SJCRH30 (cell line): ENCODE data around the gene AKAP12. TPM values are rescaled to one million over a fixed set of nuclear protein-coding genes. Genes with fewer than 3 reads are reported as not detected.
"Not testable (repeated sequence)": the region's sequence is repeated elsewhere in the genome, so short reads cannot be mapped to it uniquely, and the experiment has no call there.

Source experiments
- DNase-seq, 2 experiments: peaks; one replicate each; pipeline ENCODE4 v3.0.0-alpha.2; 2015 to 2020
- H3K27ac ChIP-seq: fragments of 250-450 bp; sonication (Bioruptor Pico); 2 replicates; pipeline ENCODE4 v1.5.1; 2020; ENCODE audit warnings: mild to moderate bottlenecking, moderate library complexity
- H3K27me3 ChIP-seq: fragments of 250-450 bp; sonication (Bioruptor Pico); 2 replicates; pipeline ENCODE4 v1.5.1; 2020; ENCODE audit warnings: mild to moderate bottlenecking, moderate library complexity
- H3K36me3 ChIP-seq: fragments of 250-450 bp; sonication (Bioruptor Pico); 2 replicates; pipeline ENCODE4 v1.5.1; 2020; ENCODE audit warnings: mild to moderate bottlenecking, moderate library complexity
- H3K4me1 ChIP-seq: fragments of 250-450 bp; sonication (Bioruptor Pico); 2 replicates; pipeline ENCODE4 v1.5.1; 2020; ENCODE audit warnings: mild to moderate bottlenecking, moderate library complexity
- H3K4me3 ChIP-seq: fragments of 250-450 bp; sonication (Bioruptor Pico); 2 replicates; pipeline ENCODE4 v1.5.1; 2020; ENCODE audit warnings: mild to moderate bottlenecking, moderate library complexity
- H3K9me3 ChIP-seq: fragments of 250-450 bp; sonication (Bioruptor Pico); replicated peaks from 2 replicates; pipeline ENCODE4 v1.5.1; 2020; ENCODE audit warnings: mild to moderate bottlenecking, moderate library complexity
- total RNA-seq: library from RNA; depleted of rRNA; stranded (reverse); fragments of >200 nt; shearing (Covaris generic); gene quantifications from 2 replicates; pipeline ENCODE4 v1.2.3, GENCODE V29; 2014

AKAP12 gene
- total RNA-seq, 1 experiment from 2014 or later, result 70.8 TPM

DNA sequence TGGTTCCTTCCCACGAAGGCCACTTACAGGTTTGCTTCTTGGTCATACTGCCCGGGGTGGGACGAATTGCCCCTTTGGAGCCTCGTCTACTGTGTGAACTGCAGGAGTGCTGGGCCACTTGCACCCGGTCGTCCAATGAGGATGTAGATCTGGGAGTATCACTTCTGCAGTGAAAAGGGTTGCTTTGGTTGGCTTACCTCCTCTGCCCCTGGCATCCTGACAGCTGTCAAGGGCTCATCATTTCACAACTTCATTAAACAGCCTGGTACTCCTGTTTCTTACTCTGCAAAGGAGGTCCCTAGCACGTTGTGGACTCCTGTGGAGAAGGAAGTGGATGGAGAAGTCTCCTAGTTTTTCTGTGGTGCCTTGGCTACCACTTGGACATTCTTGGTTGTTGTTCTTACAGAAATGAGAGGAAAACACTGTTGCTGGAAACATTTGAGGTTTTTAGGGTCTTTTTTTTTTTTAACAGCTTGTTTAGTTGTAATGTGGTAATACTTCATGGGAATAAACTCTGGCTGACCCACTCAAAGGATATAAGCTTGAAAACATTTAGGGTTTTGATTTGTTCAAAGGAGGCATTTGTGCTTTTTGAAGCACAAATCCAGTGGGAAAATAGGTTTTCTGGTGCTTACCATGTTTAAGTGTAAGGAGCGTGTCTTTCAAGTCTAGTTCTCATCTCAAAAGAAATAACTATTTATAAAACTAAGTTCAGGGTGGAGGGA, 60.7 kb downstream of the AKAP12 start:
- no peaks in the 10 kb centered on the region for H3K4me1 ChIP-seq
- H3K9me3 ChIP-seq, result no peaks in the 10 kb centered on the region
- no peaks in the 10 kb centered on the region for H3K27me3 ChIP-seq
- no peak overlapping the region for H3K27ac ChIP-seq
- no peak overlapping the region for H3K4me3 ChIP-seq
- H3K36me3 ChIP-seq, result no peaks in the 10 kb centered on the region
- no peak for DNase-seq

GRCh38 chr6:151301547-151301946, 61.8 kb downstream of the AKAP12 start:
- no peak overlapping the region for H3K27ac ChIP-seq
- H3K4me3 ChIP-seq, result no peak overlapping the region
- no peaks in the 10 kb centered on the region for H3K27me3 ChIP-seq
- H3K36me3 ChIP-seq, result no peaks in the 10 kb centered on the region
- H3K9me3 ChIP-seq, result no peaks in the 10 kb centered on the region
- no peak for DNase-seq
- no peaks in the 10 kb centered on the region for H3K4me1 ChIP-seq

DNA sequence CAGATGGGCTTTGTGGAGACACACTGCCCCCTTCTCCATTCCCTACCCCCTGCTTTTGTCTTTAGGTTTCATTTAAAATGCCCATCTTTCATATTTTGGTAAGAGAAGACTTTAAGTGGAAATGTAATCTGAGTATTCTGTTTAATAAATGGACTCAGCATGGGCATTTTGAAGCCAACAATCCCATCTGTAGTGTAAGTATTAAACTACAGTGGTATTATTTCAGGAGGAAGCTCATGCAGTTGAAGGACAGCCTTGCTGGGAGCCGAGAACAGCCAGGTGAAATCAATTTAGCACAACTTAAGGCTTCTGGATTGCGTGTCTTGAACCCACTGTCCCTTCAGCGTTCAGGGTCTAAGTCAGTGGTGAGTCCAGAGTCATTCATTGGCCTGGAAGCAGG, 63.5 kb downstream of the AKAP12 start:
- DNase-seq, result no peak
- Histone ChIP-seq H3K4me1 (peaks cover 2% of the 10 kb centered on the region), H3K27ac (no peak overlapping the region), H3K9me3 (no peaks in the 10 kb centered on the region), H3K36me3 (no peaks in the 10 kb centered on the region), H3K4me3 (no peak overlapping the region), H3K27me3 (no peaks in the 10 kb centered on the region)

DNA sequence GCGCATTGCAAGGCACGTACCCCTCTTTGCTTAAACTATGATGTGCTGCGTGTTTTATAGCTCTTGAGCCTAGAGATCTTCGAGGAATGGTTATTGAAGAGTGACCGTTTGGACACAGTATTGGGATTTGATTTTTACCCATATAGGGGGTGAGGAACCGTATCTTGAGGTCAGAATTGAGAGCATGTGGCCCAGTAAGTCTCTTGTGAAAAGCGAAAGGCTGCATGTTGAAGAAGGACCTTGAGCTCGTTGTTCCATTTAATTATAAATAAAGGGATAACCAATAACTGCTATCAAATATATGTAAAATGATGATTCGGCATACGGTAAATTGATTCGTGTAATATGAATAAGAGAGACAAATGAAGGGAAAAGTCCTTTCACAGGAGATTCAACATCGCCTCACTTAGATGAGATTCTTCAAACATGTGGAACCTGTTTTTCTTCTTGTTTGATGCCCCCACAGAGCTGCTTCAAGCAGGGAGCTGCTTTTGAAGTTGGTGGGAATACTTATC, 66.6 kb downstream of the AKAP12 start:
- Histone ChIP-seq H3K27ac (no peak overlapping the region), H3K27me3 (no peaks in the 10 kb centered on the region), H3K36me3 (peaks cover 3% of the 10 kb centered on the region; the same call in 1 of the 2 replicates), H3K4me1 (peaks cover 7% of the 10 kb centered on the region), H3K9me3 (no peaks in the 10 kb centered on the region), H3K4me3 (no peak overlapping the region)
- DNase-seq, result no peak

DNA sequence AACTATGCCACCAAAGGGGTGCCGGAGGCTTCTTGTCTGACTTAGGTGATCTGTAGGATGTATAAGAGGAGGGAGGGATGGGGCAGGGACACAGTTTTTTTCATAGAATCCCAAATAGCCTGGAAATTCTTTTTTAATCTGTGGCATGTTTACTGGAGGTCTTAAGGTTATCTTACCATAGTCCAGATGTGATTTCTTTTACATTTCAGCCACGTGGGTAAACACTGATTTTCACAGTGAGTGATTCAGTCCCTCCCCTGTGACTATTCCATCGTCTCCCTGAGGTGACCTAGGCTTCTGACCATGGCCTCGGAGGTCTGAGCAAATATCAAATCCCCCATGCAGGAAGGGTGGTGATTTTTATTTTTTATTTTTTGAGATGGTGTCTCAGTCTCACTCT, 67.7 kb downstream of the AKAP12 start:
- no peak for DNase-seq
- Histone ChIP-seq H3K27ac (no peak overlapping the region), H3K36me3 (peaks cover 3% of the 10 kb centered on the region; the same call in 1 of the 2 replicates), H3K9me3 (no peaks in the 10 kb centered on the region), H3K4me3 (no peak overlapping the region), H3K4me1 (peaks cover 7% of the 10 kb centered on the region), H3K27me3 (no peaks in the 10 kb centered on the region)

DNA sequence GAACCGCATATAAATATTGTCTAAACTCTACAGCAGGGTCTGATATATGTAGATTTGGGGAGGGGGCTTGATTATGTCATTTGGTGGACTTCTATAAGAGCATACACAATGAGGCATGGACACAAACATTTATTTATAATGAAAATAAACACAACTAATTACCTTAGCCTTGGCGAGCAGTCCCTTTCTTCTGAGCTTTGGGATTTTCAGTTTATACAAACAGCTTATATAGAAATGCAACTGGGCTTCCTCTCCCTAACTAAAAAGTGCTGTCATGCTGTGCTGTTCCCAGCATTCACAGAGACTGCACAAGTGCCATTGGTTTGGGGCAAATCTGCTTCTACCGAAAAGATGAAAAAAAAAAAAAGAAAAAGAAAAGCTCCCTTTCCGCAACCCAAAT, 69.9 kb downstream of the AKAP12 start:
- H3K4me3 ChIP-seq, result no peak overlapping the region
- H3K9me3 ChIP-seq, result no peaks in the 10 kb centered on the region
- no peak for DNase-seq
- no peaks in the 10 kb centered on the region for H3K27me3 ChIP-seq
- H3K4me1 ChIP-seq, result peaks cover 7% of the 10 kb centered on the region
- H3K27ac ChIP-seq, result no peak overlapping the region
- peaks cover 3% of the 10 kb centered on the region; the same call in 1 of the 2 replicates for H3K36me3 ChIP-seq

- DNase-seq, result no peak
- Histone ChIP-seq H3K9me3 (no peaks in the 10 kb centered on the region), H3K4me3 (no peak overlapping the region), H3K27me3 (no peaks in the 10 kb centered on the region), H3K36me3 (peaks cover 3% of the 10 kb centered on the region; the same call in 1 of the 2 replicates), H3K27ac (no peak overlapping the region), H3K4me1 (peaks cover 7% of the 10 kb centered on the region)
These were observed 70.5 kb downstream of the AKAP12 start for GRCh38 chr6:151310279-151310678.

GRCh38 chr6:151310852-151311767, 71.3 kb downstream of the AKAP12 start:
- Histone ChIP-seq H3K4me3 (no peak overlapping the region), H3K27ac (no peak overlapping the region), H3K9me3 (no peaks in the 10 kb centered on the region), H3K4me1 (peaks cover 7% of the 10 kb centered on the region), H3K27me3 (no peaks in the 10 kb centered on the region), H3K36me3 (peaks cover 3% of the 10 kb centered on the region; the same call in 1 of the 2 replicates)
- DNase-seq, result no peak

DNA sequence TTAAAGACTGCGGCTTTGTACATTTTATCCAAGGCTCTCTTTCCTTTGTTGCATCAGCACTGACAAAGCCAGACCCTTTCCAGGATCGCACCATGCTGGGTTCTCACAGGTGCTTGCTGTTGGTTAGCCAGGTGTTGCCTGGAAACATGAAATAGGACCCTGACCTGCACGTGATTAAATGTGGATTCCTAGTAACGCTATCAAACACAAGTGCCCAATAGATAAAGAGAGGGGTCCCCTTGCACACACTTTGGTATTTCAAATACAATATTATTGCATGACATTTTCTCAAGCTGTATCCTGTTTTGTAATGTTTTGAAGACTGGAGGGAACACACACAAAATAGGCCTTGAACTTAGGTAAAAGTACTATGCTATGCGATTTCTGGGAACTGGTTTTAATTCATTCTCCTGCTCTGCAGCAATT, 73.3 kb downstream of the AKAP12 start:
- Histone ChIP-seq H3K4me3 (no peak overlapping the region), H3K9me3 (no peaks in the 10 kb centered on the region), H3K27me3 (no peaks in the 10 kb centered on the region), H3K4me1 (peaks cover 7% of the 10 kb centered on the region), H3K36me3 (peaks cover 3% of the 10 kb centered on the region; the same call in 1 of the 2 replicates), H3K27ac (no peak overlapping the region)
- DNase-seq, result no peak

- not testable (repeated sequence) for H3K4me3 ChIP-seq, H3K9me3 ChIP-seq, DNase-seq, H3K27me3 ChIP-seq, H3K4me1 ChIP-seq, H3K36me3 ChIP-seq, H3K27ac ChIP-seq
These were observed 75.9 kb downstream of the AKAP12 start for GRCh38 chr6:151315661-151316060.

DNA sequence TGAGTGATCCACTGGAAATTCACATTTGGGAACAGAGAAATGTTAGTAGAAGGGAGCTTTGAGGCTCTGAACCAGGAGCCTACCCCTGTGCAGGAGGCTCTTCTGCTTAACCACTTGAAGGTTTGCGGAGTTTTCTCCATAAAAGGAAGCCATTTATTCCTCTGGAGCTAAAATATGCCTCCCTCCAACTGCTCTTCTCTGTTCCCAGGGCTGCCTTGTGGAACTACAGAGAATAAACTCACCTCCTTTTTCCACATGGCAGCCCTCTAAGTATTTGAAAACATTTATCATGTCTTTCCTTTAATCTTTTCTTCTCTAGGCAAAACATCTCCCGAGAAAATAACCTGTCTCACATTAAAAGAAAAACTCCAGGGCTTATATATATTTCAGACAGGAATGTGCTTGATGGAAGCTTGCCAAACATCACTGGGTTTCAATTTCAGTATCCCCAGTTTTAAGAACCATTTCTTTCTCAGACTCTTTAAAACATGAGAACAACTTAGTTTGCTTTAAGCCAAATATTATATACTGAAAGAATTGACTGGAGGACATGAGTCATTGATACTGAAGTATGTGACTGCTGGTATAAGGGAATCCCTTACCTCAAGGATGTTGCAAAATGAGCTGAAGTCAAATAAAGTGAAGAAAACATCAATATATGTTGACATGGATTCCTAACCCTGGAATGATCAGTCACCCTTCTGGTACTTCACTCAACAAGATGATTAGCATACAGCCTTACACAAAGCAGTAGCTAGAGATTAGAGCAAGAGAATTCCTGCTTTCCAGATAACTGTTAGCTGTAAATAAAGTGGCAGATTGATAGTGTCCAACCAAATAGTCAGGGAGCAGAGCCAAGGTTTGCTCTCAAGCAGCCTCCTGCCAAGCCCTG, 77.6 kb downstream of the AKAP12 start:
- DNase-seq, result no peak
- H3K9me3 ChIP-seq, result 0 out of 2 replicates have a peak, but pooled peaks cover 3% of the 10 kb centered on the region
- H3K27ac ChIP-seq, result no peak overlapping the region
- no peak overlapping the region for H3K4me3 ChIP-seq
- H3K36me3 ChIP-seq, result no peaks in the 10 kb centered on the region
- no peaks in the 10 kb centered on the region for H3K27me3 ChIP-seq
- H3K4me1 ChIP-seq, result no peaks in the 10 kb centered on the region

- no peaks in the 10 kb centered on the region for H3K36me3 ChIP-seq
- no peak overlapping the region for H3K4me3 ChIP-seq
- H3K9me3 ChIP-seq, result 0 out of 2 replicates have a peak, but pooled peaks cover 3% of the 10 kb centered on the region
- no peak overlapping the region for H3K27ac ChIP-seq
- H3K4me1 ChIP-seq, result no peaks in the 10 kb centered on the region
- no peak for DNase-seq
- H3K27me3 ChIP-seq, result no peaks in the 10 kb centered on the region
These were observed 78.2 kb downstream of the AKAP12 start for GRCh38 chr6:151317995-151318365.

GRCh38 chr6:151320140-151320539, 80.4 kb downstream of the AKAP12 start:
- no peak for DNase-seq
- Histone ChIP-seq H3K27ac (no peak overlapping the region), H3K27me3 (no peaks in the 10 kb centered on the region), H3K4me1 (peaks cover 5% of the 10 kb centered on the region; the same call in 1 of the 2 replicates), H3K9me3 (0 out of 2 replicates have a peak, but pooled peaks cover 3% of the 10 kb centered on the region), H3K4me3 (no peak overlapping the region), H3K36me3 (no peaks in the 10 kb centered on the region)

DNA sequence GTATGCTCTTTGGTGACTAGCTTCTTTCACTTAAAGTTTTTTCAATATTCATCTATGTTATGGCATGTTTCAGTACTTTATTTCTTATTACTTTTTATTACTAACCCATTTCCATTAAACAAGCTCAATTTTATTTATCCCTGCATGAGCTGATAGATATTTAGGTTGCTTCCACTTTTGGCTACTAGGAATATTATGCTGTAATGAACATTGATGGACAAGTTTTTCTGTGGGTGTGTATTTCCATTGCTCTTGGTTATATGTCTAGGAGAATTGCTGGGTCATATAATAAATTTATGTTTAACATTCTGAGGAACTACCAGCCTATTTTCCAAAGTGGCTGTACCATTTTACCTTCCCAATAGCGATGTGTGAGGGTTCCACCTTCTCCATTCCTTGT, 81.7 kb downstream of the AKAP12 start:
- Histone ChIP-seq H3K4me1 (peaks cover 5% of the 10 kb centered on the region; the same call in 1 of the 2 replicates), H3K36me3 (no peaks in the 10 kb centered on the region), H3K27me3 (no peaks in the 10 kb centered on the region), H3K27ac (no peak overlapping the region), H3K4me3 (no peak overlapping the region), H3K9me3 (0 out of 2 replicates have a peak, but pooled peaks cover 3% of the 10 kb centered on the region)
- no peak for DNase-seq
